ENCODE measurements around the gene STUM.

STUM gene

DNA sequence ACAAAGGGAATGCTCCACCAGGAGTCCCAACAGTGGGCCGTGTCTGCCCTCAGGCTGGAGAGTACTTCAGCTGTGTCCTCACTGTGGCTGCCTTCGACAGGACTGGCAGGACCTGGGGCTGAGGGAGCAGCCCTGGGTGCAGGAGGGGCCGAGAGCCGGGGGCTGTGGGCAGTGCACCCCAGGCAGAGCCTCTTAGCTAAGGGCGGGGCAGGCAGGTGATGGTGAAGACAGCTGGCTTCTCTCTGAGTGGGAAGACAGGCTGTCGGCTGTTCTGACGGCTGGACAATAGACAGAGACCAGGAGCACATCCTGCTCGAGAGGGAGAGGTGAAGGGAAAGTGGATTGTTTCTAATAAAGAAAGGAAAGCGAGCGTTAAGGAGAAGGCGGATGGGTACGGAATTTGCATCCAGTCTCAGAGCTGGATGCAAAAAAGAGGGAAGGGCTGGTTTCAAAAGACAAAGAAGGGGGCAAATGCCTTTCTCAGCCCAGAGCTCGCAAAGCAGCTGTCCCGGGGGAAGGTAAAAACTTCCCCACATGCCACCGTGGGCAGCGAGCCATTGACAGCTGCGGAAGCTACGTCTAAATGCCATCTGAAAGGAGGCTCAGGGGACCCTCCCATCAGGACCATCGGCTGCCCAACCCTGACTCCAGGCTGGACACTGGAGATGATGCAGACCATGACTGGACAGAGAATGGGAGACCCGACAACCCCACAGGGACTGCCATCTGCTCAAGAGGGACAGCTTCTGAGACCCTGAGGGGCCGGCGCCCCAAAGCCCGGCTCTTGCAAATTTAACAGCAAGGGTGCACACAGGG is 92.0 kb downstream of the STUM start:
- no peak for DNase-seq (ENCODE audit: low spot score)

DNA sequence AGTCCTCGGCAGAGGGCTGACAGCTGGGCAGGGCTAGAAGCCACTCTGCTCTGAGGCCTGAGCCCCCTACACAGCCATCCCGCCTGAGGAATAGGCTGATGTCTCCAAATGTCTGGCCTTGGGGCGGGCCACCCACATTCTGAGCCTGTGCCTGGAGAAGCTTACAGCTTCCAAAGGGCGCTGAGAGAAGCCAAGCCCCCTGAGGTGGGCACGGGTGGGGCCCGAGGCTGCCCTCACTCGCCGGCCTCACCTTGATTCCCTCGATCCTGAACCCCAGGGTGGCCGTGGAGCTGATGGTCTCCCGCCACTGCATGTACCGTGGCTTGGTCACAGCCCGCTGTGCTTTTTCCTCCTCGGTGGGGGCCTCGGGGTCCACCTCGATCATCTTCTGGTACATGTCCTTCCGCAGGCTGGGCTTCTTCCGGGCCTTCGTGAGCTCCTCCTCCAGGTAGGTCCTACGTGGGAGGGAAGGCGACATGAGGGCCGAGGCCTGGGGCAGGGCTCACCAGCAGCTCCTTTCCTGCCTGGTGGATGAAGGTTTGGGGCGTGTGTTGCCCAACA is 93.2 kb downstream of the STUM start:
- no peak for DNase-seq (ENCODE audit: low spot score)

DNA sequence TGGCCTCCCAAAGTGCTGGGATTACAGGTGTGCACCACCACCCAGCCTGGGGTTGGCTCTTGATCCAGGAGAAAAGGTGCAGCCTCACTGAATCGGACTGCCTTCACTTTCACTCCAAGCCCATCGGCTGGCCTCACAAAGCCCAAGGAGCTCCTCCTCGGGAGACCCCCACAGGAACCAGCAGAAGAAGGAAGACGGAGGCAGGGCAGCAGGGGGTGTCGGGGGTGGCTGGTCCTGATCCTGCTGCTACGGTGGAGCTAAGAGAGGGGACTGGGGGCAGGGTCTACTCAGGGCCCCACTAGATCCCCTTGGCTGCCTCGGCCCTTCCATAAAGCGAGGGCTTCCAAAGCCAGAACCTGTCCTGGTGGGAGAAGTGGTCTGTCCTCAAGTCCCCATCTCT is 93.9 kb downstream of the STUM start:
- DNase-seq (ENCODE audit: low spot score): no peak

DNA sequence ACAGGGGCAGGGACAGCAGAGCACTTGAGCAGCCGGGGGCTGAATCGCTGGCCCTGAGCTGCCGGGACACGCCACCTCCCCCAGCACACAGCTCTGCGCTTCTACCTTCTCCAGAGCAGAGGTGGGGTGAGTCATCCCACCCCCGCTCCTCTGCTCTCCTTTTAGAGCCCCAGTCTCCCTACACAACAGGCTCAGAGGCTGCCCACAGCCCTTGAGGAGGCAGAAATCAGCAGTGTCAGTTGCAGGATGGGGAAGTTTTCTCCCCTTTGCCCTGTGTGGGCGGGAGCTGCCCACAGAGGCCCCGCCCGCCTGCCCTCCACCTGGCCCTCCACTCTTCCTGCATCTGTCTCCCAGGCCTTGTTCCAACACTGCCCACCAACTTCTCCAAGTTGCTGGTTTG is 94.6 kb downstream of the STUM start:
- DNase-seq (ENCODE audit: low spot score): peak; percentile 73

DNA sequence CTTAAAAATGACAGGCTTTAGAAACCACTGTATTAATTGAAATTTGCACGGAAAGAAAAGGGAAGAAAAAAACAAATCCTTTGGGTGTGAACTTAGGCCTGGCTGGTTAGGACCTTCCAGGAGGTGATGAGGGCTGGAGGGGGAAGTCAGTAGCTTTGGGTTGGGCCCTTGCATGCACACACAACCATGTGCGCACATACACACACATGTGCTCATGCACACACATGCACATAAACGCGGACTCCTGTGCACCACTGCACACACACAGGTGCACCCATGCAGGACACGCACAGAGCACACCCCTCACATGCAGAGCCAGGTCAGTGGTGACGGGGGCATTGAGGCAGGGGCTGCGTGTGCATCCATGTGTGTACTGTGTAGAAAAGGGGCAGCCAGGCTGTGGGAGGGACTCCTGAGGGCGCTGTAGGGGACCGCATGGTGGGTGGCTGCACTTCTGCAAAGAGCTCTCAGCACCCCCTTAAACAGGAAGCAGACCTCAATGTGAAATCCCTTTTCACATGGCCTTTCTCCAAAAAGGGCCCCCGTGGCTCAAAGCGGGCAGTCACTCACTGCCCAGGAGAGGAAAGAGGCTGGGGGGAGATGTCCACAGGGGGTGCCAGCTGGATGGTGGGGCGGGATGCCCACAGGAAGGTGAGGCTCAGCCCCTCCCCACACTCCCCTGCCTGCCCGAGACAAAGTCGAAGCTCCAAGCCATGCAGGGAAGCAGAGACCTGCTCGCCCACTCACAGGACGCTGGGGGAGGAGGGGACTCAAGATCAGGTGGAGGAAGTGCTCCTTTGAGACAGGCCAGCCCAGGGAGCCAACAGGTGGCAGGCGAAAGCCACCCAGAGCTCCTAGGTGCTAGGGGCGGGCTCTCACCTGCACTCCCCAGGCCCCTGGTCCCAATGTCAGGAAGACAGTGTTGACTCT is 95.3 kb downstream of the STUM start:
- DNase-seq (ENCODE audit: low spot score): no peak

DNA sequence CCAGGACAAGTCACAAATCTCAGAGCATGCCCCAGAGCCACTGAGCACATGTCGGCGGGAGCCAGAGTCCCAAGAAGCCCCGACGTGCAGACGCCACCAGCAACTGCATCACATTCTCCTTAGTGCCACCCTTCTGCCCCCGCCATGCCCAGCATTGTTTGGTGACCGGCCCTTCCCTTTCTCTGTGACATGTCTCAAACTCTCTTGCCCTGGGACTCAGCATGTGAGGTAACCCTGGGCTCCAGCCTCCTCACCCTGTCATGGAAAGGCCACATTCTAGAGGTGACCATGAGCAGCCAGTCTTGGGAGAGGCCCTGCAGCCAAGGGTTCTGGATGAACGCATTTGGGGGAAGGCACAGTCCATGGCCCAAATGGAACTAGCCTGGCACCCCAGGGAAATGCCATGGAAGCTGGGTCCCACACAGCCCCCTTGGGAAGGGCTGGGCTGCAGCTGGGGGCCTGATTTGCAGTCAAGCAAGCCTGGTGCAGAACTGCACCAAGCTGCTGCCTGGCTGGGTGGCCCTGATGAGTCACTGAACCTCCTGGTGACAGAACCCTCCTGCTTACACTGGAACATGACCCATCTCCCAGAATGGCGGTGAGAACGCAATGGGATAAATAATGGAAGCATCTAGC is 96.1 kb downstream of the STUM start:
- no peak for DNase-seq (ENCODE audit: low spot score)

DNA sequence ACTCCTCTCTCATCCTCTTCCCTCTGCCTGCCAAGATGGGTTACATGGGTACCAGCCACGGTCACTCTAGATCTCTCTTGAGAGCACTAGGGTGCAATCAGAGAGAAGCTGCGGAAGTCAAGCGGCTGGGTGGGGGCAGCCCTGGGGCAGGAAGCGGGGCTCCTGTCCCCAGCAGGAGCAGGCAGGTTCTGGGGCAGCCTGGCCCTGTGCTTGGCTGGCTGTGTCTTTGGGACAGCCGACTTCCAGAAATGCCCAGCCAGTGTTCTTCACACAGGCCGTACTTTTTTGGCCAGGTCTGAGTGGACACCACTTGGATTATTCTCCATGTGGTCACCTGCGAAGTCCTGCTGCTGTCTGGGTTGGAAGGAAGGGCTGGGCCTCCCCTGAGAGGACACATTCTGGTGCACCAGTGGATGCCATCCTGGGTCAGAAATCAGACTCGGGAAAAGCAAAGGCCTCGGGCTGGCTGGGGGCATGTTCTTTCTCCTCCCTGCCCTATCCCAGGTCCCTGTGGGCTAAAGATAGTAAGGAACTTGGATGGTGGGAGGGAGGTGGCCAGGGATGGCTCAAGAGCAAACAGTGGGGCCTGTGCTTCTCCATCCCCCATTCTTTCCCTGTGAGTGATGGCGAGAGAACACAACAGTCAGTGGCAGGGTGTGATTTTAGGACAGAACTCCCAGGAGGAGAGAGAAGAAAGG is 96.9 kb downstream of the STUM start:
- no peak for DNase-seq (ENCODE audit: low spot score)

DNA sequence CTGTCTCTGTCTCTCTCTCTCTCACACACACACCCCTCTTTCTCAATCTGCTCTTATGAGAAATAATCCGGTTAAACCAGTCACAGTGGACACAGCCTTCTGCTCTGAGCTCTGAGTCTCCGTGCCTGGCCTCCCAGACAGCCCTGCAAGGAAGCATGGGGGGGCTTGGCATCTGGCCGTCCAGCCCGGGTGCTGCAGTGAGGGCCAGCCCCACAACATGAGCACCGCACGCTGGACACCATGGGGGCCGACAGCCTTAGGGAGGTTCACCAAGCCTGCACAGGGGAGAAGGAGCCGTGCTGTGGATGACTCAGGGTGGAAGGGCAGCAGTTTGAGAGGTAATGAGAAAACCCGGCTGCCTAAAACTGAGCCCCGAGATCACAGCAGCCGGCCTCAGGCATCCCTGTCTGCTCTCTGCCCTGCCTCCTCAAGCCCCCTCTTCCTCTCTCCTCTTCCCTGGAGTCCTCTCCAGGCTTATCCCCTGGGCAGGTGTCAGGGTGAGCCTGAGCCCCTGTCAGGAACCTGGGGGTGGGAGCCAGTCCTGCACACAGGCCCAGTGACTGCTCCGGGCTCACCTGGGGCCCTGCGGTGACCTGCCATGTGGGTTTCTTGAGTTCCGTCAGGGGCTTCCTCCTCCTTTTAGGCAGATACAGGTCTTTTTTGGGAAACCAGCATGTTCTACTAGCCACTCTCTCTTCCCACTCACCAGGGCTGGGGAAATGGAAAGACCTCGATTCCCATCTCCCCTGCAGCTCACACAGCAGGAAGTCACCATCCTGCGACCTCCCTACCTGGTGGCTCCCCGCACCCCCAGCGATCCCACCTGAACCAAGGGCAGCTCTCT is 97.7 kb downstream of the STUM start:
- DNase-seq (ENCODE audit: low spot score): no peak

DNA sequence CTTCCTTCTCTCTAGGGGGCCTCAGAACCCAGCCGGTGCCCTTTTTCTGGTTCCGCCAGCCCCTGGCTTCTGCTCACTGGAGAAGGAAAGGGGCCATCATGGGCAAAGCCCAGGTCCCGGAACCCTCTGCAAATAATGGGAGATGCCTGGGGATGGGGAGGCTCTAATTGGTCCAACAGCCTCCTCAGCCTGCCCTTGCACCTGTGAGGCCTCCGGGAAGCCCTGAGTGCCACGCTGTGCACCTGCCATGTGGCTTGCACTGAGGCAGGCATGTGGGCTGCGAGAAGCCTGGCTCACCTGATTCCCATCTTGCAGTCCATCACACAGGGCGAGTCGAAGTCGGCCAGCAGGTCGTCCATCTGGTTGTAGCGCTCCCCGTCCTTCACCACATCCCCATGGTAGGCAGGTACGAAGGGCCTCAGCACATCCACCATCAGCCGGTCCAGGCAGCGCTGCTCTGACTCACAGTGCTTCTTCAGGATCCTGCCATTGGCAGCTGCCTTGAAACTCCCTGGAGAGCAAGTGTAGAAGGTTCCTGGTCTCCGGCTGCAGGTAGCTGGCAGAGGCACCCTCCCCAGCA is 98.4 kb downstream of the STUM start:
- no peak for DNase-seq (ENCODE audit: low spot score)

DNA sequence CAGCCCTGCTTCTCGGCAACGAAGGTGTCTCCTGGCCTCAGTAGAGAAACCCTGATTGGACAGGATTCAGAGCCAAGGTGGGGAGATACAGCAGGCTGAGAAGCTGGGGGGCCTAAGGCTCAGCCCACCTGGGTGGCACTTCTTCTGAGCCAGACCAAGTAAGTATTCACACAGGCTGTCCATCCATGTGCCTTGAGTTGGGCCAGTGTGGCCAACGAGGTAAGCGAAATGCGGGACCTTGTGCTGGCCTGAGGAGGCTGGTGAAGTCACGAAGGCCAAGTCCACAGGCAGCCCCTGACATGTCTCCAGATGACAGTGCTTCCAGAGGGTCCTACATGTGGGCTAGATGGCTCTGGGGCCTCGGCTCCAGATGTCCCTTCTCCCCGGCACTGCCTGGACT is 99.2 kb downstream of the STUM start:
- DNase-seq (ENCODE audit: low spot score): no peak

DNA sequence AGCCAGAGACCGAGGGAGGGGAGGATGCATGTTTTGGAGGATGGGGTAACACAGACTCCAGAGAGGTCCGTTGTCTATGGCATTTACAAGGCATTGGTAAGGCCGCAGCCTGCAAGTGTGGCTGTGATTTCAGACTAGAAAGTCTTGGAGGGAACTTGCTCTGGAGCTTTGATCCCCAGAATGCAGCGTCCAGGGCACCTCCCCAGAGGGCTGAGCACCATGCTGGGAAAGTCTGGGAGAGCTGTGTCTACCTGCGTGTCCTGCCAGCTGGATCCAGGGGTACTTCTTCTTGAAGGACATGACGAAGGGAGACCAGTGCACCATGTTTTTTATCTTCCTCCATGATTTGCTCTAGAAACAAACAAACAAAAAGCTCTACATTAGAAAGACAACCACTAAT is 99.9 kb downstream of the STUM start:
- no peak for DNase-seq (ENCODE audit: low spot score)

DNA sequence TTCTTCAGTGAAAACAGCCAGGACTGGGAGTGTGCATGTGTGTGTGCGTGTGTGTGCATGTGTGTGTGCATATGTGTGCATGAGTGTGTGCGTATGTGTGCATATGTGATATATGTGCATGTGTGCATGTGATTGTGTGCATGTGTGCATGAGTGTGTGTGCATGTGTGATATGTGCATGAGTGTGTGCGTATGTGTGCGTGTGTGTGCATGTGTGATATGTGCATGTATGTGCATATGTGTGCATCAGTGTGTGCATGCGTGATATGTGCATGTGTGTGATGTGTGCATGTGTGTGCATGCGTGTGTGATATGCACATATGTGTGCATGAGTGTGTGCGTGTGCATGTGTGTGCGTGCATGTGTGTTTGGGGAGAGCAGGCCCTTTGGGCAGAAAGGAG is 100.7 kb downstream of the STUM start:
- DNase-seq (ENCODE audit: low spot score): no peak

DNA sequence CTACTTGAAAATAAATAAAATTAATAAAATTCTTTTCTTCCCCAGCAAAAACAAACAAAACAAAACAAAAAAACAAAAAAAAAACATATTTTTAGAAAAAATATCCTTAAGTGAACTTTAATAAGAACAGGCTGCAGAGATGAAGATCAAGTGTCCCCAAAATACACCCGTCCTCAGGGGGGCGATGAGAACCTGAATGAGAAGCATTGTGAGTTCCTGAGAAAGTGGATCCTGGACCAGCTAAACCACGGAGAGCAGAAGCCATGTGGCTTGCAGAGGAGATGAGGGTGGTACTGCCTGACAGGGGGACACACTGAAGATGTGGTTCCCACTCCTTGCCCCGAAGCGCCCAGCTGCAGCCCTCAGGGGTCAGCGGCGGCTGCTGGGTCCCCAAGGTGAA is 101.2 kb downstream of the STUM start:
- no peak for DNase-seq (ENCODE audit: low spot score)

DNA sequence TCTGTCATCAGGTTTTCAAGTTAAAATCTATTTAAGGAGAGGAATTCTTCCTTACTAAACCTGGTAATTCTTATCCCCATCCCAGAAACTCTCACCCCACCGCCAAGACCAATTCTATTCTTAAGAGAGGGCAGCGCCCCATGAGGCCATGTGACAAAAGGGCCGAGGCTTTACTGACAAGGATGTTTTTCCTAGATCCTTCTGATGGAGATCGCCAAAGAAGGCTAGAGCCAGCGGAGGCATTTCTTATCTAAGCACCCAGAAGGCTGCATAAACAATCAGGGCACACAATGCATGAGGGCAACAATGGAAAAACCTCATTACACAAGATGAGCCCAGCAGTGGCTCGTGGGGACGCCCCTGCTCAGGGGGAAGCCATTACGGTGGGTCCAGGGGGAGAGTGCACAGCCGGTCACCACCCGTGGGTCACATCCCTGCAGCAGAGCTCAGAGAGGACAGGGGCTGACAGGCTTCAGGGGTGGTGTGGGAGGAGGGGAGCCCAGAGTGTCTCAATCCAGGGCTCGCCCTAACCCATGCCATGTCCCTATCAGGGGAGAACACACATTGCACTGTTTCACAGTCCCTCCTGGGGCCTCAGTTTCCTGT is 101.8 kb downstream of the STUM start:
- DNase-seq (ENCODE audit: low spot score): no peak

DNA sequence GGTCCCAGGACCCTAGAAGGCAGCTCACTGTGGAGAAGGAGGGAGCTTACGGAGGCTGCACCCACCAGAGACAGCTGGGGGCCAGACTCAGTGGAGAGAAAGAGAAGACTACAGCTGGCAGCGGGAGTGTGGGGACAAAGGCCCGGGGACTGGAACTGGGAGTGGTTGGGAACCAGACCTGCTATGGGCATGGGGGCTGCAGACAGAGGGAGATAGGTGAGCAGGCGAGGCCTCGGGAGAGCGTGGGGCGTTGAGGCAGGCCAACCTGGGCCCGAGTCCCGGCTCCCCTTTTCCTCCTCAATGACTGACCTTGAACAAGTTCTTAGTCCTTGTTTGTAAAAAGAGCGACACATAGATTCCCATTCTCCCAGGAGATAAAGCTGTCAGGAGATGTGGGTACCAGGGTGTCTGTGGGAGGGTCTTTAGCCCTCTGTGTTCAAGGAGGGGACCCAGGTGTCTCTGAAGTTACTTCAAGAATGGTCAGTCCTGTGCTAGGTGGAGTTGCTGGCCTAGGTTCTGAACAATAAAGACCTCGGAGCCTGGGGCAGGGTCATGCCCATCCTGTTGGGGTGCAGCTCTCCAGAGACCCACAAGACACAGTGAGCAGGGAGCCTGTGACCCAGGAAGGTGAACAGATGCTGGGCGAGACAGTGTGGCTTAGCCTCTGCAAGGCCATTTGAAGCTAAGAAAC is 102.6 kb downstream of the STUM start:
- no peak for DNase-seq (ENCODE audit: low spot score)

DNA sequence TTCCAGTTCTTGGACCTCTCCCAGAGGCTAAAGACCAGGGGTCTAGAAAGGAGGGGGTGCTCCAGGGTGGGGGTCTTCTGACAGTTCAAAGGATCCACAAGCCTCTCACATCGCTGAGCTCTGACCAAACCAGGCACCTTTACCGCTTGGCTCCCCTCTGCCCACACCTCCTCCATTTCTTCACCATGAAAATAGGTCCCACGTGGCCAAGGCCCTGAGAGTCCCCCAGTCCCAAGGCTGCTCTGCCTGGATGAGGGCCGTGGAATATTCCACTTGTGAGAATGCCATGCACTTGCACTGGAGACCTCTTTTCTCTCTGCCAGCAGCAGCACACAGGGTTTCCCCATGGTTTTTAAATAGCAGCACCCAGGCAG is 103.2 kb downstream of the STUM start:
- DNase-seq (ENCODE audit: low spot score): no peak

DNA sequence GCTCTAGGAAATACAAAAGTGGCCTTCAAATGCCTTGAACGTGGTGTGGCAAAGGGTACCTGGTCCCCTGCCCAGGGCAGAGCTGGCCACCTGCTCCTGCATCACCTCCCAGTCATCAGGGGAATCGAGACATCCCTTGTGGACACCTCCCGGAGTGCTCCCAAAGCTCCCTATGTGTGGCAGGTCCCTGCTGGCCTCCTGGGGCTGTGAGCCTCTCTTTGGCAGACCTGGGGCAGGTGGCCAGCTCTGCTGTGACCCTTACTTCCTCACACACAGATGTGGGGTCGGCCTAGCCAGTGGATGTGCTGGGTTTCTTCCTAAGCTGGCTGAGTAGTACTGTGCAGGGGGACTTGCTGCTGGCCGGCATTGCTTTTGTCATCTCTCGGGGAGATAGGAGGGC is 104.0 kb downstream of the STUM start:
- no peak for DNase-seq (ENCODE audit: low spot score)

DNA sequence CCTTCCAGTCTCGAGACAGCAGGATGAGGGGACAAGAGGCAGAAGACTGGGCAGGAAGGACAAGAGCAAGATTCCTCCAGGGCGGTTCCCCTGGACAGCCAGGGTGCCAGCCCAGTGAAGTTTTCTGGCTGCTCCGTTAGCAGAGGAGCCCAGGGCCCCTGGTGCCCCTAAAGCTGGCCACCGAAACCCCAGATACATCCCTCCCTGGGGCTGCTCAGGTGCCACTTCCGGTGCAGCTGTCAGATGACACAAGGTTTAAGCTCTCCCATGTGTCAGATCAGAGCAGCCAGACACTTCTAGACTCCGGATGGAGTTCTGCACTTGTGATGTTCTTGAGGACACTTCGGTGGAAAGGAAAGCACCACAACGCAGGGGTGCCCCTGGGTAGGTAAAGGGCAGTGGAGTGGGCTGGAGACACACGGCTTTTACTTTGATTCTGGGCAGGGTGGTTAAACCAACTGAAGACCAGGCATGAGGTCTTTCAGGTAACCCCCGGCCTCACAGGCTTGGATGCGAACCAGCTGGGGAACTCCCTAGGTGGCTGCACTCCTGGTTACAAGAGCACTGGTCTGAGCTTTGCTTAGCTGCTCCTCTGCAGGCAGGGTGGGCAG is 104.9 kb downstream of the STUM start:
- no peak for DNase-seq (ENCODE audit: low spot score)

DNA sequence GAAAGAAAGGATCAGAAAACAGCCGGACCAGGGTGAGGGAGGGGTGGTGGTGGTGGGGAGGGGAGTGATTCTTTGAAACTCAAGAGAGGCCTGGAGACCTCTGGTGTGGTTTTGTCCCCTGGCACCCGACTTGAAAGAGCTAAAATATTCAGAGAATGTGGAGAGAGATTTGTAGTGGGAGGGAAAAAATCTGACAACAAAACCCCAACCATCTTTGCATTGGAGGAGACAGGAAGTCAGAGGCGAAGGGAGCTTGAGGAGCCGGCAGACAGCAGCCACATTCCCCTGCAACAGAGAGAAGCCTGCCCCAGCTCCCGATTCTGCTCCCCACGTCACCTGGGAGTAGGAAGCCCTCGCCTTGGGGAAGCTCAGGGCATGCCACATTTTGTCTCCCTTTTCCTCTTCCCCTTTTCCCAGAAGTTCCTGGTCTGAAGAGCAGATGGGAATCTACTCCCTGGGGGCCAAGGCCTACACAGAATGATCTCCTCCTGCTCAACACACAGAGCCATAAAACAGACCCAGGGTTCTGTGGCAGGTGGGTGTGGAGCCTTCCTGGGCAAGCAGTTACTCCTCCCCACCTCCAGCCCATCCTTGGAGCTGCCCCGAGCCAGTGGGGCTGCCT is 105.6 kb downstream of the STUM start:
- DNase-seq (ENCODE audit: low spot score): peak; percentile 65

All from SW480 (cell line).